HG02970 (cell line): ENCODE data around the gene ZNF316.
"Not testable (repeated sequence)": the region's sequence is repeated elsewhere in the genome, so short reads cannot be mapped to it uniquely, and the experiment has no call there.

Experiments
- ATAC-seq: cut with Tn5 transposase; IDR thresholded peaks from one replicate; pipeline ENCODE4 v1.9.1; 2021; ENCODE audit warnings: mild to moderate bottlenecking, moderate library complexity, moderate number of reproducible peaks; ENCODE audit not compliant: unreplicated experiment, low FRiP score

ZNF316 gene

DNA sequence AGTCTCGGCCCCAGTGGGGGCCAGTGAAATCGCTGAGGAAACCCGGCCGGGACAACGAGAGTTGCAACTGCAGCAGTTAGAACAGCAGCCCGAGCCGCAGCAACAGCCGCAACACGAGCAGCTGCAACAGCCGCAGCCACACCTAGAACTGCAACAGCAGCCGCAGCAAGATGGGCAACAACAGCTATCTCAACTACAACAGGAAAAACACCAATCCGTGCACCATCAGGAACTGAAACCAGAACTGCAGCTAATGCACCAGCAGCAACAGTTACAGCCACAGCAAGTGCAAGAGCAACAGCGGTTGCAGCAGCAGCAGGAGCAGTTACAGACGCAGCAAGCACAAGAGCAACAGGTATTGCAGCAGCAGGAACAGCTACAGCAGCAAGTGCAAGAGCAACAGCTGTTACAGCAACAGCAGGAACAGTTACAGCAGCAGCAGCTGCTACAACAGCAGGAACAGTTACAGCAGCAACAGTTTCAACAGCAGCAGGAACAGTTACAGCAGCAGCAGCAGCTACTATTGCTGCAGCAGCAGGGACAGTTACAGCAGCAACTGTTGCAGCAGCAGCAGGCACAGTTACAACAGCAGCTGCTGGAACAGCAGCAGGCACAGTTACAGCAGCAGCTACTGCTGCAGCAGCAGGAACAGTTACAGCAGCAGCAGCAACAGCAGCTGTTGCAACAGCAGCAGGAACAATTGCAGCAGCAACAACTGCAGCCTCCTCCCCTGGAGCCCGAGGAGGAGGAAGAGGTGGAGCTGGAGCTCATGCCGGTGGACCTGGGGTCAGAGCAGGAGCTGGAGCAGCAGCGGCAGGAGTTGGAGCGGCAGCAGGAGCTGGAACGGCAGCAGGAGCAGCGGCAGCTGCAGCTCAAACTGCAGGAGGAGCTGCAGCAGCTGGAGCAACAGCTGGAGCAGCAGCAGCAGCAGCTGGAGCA lies 15.7 kb upstream of the ZNF316 start:
- no peak for ATAC-seq

DNA sequence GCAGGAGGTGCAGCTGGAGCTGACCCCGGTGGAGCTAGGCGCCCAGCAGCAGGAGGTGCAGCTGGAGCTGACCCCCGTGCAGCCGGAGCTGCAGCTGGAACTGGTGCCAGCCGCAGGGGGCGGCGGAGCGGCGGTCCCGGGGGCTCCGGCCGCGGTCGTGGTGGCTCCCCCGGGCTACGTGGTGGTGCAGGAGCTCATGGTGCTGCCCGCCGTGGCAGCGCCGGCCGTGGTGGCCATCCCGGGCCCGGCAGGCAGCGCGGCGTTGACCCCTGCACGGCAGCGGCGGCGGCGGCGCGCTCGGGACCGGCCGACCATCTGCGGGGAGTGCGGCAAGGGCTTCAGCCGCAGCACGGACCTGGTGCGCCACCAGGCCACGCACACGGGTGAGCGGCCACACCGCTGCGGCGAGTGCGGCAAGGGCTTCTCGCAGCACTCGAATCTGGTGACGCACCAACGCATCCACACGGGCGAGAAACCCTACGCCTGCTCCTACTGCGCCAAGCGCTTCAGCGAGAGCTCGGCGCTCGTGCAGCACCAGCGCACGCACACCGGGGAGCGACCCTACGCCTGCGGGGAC lies 14.9 kb upstream of the ZNF316 start:
- no peak for ATAC-seq

DNA sequence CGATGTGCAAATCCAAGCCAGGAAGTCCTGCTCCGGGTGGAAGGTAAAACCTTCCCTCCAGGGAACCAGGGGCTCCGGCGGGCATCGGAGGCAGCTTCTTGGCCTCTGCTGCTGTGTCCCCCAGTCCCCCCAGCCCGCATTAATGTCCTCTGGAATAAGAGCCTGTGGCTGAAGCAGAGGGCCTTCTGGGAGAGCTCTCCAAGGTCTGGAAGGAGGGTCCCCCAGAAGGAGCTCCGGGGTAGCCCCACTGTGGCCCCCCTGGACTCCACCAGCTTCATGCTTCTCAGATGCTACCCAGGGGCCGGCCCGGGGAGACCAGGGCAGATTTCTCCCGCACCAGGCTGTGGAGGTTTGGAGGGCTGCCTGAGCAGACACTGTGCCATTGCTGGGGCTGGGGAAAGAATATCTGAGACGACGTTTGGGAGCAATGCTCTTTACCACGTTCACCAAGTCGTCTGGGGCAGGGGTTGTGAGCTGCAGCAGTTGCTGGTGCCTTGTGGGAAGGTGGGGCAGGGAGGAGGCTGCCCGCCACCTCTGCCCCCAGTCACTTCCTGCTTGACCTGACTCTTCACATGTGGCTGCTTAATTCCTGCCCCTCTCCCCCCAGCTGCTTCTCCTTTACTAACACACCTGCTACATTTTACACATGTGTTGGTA lies 13.4 kb upstream of the ZNF316 start:
- ATAC-seq: no peak

DNA sequence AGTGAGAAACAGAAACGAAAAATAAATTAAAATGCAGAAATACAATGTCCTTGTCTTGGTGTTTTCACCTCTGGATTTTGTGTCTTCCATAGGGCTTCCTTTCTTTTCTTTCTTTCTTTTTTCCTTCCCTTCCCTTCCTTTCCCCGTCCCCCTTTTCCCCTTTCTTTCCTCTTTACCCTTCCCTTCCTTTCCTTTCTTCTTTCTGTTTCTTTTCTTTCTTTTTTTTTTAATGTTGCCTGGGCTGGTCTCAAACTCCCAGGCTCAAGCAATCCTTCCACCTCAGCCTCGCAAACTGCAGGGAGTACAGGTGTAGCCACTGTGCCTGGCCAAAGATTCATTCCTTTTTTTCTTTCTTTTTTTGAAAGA lies 12.9 kb upstream of the ZNF316 start:
- ATAC-seq: no peak

DNA sequence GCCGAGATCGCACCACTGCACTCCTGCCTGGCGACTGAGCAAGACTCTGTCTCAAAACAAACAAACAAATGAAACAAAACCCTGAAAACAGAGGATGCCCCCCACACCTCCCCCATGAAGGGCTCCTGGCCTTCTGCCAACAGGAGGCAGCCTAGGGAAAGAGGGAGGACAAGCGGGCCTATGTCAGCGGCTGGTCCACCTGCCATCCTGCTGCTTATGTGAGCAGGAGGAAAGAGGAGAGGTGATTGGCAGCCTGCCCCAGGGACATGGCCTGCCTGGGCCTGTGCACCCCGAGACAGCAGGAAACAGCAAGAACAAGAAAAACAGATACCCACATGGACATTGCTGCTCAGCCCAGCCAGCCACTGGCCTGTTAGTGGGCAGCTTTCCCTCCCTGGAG lies 9.1 kb upstream of the ZNF316 start:
- ATAC-seq: no peak

DNA sequence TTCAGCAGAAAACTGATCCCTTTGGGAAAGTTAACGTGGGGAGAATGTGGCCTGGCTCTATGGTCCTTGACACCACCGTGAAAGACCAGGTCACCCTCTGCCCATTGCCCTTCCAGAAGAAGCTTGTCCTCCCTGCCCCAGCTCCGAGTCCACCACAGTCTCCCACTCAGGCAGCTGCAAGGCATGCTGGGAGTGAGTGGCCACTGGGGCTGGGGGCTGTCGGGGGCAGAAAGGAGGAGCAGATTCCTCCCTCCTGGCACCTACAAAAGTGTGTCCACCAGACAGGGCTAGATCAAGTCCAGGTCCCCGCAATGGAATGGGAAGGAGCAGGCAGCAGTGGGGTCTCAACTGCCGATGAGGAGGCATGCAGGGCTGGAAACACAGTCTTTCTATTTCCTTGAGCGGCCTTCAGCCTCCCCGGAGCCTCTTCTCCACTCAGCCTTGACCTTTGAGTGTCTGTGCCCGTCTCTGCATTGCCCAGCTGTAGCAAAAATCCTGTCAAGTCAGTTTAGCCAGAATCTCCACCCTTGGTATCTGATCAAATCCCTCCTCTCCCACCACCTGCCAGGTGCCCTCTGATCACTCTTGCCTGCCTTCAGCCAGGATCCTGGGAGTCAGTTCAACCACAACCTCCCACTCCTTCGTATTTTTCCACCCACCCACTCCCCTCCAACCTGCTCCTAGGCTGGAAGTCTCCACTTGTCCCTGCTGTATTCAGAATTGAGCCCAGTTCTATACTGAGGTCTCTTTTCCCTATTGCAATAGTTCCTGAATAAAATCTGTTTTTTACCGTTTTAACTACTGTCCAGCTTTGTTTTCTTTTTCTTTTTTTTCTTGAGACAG lies 6.9 kb upstream of the ZNF316 start:
- ATAC-seq: no peak

DNA sequence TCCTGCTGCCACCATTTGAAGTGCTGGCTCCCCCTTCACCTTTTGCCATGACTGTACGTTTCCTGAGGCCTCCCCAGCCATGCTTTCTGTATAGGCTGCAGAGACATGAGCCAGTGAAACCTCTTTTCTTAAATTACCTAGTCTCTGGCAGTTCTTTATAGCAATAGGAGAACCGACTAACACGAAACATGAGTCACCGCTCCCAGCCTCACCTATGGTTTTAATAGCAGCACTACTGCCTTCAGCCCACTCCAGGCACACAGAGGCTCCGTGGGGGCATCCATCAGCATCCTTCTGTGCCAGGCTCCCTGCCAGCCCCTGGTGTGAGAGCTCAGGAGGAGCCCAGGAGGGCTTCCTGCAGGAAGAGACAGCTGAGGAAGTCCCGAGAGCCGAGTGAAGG lies 5.5 kb upstream of the ZNF316 start:
- ATAC-seq: no peak

DNA sequence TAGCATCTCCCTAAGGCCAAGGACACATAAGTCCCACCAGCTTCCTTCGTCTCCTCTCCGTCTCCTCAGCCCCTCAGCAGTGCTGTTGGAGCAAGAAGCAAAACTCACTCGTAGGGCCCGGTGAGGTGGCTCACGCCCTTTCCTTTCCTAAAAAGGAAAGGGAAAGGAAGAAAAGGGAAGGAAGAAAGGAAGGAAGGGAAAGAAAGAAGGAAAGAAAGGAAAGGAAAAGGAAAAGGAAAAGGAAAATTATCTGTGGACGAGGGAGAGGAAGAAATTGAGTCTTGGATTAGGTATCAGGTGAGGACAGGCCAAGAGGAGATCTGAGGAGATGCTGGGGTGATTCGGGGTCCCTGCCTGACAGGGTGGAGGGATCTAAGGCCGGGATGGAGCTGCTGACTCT lies 3.1 kb upstream of the ZNF316 start:
- no peak for ATAC-seq

DNA sequence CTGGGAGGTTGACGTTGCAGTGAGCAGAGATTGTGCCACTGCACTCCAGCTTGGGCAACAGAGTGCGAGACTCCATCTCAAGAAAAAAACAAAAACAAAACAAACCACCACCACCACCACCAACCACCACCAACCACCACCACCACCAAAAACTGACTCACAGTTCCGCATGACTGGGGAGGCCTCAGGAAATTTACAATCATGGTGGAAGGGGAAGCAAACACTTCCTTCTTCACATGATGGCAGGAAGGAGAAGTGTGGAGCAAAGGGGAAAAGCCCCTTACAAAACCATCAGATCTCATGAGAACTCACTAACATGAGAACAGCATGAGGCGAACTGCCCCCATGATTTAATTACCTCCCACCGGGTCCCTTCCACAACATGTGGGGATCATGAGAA lies 2.1 kb upstream of the ZNF316 start:
- not testable (repeated sequence) for ATAC-seq

DNA sequence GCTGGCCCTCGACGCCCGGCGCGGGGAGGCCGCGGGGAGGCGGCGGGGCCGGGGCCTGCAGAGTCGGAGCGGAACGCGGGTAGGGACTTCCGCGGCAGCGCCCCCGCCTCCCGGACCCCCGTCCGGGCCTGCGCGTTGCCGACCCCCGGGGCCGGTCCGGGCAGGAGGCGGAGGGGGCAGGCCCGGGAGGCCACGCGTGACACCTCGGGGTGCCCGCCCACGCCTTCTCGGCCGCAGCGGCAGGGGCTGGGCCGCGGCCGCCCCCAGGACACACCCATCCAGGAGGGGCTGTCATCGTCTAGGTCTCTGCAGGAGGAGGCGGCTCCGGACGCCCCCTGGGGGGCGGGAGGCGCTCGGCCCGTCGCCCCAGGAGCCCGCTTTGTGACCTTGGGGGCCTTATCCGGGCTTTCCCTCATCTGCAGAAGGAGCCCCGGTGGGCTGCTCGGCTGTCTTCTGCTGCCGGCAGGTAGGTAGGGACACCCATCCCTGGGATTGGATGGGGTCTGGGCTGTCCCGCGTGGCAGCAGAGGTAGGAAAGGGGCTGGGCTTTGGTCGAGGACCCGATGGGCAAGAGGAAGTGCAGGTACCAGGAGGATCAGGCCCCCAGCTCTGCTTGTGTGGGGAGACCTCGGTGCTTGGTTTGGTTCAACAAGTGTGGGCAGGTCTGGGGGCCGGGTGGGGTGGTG lies 569 bp downstream of the ZNF316 start:
- ATAC-seq: peak; percentile 69

DNA sequence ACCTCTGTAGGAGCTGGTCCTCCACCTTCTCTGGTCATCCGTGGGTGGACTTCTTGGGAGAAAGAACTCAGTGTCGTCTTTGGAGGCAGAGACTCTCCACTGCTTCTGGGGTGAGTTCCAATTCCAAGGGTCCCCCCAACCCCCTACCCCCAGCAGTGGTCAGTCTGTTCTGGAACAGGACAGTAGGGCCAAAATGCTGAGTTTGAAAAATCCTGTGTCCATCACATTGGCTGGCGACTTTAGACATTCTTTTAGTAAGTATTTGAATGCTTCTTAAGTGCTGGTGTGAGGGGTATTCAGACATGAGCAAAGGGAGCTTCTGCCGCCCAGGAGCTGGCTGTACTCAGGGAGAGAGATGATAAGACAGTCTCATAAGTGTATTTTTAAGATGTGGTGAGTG lies 1.9 kb downstream of the ZNF316 start:
- ATAC-seq: no peak

DNA sequence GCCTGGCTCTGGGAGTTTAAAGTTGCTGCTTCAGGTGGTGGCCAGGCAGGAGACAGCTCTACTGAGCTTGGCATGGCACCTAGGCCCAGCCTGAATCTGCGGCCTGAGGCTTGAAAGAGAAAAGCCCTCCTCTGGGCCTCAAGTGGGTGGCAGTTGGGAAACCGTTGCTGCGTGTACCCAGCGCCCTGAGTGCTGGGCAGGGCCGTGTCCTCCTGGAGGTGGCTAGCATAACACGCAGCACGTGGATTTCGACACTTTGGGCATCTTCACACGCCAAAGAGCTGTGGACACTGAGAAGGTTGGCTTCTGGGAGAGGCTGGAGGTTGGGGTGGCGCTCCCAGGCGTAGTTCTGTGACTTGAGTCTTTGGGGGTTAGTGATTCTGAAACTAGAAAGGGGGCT lies 2.5 kb downstream of the ZNF316 start:
- no peak for ATAC-seq

DNA sequence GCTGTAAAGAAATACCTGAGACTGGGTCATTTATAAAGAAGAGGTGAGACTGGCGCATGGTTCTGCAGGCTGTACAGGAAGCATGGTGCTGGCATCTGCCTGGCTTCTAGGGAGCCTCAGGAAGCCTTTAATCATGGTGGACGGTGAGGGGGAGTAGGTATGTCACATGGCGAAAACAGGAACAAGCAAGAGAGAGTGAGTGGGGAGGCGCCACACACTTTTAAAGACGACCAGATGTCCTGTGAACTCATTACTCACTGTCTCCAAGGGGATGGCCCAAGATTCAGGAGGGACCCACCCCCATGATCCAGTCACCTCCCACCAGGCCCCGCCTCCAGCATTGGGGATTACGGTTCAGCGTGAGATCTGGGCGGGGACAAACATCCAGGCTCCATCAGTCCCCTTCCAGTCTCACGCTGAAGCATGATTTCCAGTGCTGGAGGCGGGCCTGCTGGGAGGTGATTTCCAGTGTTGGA lies 3.2 kb downstream of the ZNF316 start:
- no peak for ATAC-seq

DNA sequence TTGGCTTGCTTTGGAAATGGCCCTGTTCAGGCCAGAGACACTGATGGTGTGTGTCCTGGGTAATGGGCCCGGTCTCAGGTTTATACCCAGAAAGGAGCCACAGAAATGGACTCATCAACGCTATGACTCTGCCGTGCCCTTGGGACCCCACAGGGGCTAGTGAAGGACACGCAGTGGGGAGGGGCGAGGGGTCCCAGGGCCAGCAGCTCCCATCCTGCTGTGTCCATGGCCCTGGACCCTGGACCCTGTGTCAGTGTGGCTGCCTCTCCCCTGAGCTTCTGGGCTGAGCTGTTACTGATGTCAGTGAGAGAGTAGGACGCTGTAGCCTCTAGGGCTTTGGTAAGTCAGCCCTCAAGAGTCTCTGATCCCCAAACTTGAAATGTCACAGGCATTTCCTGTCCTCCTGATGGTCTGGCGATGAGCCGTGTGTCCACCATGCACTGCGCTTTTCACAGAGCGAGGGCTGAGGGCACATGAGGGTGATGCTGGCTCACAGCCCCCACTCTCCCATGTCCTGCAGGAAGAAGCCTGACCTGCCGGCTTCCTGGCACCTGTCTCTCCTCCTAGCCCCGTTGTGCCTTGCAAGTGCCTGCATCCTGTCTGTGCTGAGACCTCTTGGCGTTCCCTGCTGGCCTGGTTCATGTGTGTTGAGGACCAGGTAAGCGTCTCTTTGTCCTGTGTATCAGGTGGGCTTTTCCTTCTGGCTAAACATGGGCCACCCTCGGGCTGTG lies 4.4 kb downstream of the ZNF316 start:
- ATAC-seq: no peak

DNA sequence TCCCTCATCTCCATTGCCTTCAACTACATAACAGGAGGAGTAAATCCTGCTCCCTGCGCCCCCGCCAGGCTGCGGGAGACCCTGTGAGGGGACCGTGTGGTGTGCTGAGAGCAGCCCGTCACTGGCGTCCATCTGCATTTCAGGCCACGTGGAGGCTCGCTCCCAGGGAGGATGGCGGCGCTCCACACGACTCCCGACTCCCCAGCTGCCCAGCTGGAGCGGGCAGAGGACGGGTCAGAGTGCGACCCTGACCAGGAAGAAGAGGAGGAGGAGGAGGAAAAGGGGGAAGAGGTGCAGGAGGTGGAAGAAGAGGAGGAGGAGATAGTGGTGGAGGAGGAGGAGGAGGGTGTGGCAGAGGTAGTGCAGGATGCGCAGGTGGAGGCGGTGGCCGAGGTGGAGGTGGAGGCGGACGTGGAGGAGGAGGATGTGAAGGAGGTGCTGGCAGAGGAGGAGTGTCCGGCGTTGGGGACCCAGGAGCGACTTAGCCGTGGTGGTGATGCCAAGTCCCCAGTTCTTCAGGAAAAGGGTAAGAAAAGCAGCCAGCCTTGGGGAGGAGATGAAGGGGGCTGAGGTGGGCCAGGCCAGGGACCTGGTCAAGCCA lies 5.2 kb downstream of the ZNF316 start:
- no peak for ATAC-seq

DNA sequence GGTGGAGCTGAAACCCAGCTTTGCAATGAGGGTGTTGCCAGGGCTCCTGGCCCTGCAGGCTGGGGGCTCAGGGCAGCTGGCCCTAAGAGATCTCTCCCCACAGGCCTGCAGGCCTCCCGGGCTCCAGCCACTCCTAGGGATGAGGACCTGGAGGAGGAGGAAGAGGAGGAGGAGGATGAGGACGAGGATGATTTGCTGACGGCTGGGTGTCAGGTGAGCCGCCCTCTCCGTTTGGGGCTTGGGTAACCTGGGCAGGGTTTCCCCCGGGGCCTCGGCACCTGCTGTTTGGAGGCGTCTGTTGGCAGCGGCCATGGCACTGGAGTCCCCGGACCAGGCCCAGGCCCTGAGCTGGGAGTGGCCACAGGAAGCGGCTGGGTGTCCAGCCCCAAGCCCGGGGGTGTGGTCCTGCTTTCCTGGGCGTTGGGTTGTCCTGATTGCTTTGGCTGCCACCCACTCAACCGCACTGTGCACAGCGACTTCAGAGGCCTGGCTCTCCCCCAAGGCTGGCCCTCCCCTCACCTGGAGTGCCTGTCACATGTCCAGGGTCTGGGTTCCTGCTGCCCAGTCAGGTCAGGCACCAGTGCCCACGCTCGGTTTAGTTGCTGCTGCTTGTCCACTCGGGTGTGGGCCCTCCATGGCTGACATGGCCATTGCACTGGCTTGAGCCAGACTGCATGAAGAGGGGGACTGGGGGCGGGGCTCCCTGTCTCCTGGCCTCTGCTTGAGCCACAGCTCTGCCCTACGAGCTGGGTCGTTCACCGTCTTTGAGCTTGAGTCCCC lies 5.9 kb downstream of the ZNF316 start:
- no peak for ATAC-seq

DNA sequence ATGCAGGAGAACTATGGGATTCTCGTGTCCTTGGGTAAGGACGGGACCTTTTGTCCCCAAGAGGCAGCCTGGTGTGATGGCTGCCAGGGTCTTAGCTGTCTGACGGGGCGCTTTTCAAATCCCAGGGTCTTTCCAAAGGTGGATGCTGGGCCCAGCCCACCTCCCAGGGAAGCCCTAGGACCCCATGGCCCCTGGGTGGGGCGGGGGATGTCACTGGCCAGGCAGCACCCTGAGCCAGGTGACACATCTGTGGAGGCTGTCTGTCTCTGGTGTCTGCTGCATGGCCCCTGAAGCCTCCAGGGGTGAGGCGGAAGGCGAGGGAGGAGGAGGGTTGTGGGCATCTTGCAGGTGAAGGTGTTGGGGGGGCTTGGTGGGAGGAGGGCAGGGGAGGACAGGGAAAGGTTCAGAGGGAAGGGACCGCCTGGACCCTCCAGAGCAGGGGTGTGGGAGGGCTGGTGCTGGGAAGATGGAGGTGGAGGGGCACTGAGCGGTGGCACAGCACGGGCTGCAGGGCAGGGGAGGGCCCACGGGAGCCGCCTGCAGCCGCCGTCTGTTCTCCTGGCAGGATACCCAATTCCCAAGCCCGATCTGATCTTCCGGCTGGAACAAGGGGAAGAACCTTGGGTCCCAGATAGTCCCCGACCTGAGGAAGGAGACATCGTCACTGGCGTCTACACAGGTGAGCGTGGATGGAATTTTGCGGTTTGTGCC lies 7.0 kb downstream of the ZNF316 start:
- ATAC-seq: no peak

DNA sequence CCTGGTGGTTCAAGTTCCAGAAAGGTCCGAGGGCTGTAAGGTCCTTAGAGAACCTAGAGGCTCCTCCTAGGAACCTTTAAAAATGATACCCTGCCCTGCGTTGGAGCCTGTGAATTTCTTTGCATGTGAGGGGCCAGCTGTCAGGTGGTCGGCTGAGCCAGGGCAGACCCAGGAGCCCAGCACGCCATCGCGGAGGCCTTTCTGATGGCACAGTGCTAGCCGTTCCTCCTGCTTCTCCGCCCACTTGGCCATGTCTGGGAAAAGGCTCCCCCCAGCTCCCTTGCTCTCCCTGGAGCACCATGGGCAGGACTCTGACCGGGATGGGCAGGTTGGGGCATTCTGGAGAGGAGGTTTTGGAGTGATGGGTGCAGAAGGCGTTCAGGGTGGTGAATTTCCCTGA lies 7.6 kb downstream of the ZNF316 start:
- ATAC-seq: no peak
